Measurements from ENCODE around the gene UBE2G2.
"Not testable (repeated sequence)": the region's sequence is repeated elsewhere in the genome, so short reads cannot be mapped to it uniquely, and the experiment has no call there.

Gene UBE2G2

DNA sequence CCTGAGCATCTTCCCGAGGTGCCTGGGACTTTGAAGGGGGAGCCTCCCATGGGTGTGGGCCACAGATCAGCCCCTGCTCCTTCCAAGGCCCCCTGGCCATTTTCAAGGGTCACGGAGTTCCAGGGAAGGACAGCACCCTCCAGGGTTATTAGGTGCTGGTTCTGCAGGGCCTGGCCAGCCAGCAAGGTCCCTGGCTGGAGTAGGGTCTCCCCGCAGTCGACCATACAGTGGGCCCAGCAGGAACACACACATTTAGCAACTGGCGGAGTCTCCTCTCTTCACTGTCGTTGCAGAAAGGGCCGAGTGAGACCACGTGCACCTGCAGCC lies 34.0 kb upstream of the UBE2G2 start:
- DNase-seq: no peak

GRCh38 chr21:44834951-44835646 lies 33.5 kb upstream of the UBE2G2 start:
- no peak for DNase-seq

DNA sequence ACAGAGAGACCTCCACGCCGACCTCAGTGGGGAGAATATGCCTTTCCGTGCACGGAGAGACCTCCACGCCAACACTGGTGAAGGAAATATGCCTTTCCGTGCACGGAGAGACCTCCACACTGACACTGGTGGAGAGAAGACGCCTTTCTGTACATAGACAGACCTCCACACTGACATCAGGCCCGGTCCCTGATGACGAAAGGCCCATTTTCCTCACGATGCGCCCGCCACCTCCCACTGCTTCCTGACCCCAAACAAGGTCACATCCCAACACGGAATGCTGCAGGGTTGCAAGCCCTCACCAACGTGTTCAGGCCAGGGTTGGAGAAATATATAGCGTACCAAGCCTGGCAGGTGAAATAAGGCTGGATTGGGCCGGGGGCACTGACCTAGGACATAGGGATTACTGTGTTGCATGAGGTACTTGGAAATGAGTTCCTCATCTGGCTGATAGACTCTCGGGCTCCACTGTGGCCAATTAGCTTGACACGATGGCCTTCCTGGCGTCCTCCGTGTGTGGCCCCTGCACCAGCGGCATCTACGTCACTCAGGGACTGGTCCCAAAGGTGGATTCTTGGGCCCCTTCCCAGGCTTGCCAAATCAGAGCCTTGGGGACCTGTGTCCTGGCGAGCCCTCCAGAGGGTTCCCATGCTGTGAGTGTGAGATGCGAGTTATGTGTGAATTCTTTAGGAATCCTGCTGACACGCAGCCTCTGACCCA lies 32.8 kb upstream of the UBE2G2 start:
- no peak for DNase-seq

- no peak for DNase-seq
Observed at GRCh38 chr21:44833663-44834062, 32.0 kb upstream of the UBE2G2 start.

DNA sequence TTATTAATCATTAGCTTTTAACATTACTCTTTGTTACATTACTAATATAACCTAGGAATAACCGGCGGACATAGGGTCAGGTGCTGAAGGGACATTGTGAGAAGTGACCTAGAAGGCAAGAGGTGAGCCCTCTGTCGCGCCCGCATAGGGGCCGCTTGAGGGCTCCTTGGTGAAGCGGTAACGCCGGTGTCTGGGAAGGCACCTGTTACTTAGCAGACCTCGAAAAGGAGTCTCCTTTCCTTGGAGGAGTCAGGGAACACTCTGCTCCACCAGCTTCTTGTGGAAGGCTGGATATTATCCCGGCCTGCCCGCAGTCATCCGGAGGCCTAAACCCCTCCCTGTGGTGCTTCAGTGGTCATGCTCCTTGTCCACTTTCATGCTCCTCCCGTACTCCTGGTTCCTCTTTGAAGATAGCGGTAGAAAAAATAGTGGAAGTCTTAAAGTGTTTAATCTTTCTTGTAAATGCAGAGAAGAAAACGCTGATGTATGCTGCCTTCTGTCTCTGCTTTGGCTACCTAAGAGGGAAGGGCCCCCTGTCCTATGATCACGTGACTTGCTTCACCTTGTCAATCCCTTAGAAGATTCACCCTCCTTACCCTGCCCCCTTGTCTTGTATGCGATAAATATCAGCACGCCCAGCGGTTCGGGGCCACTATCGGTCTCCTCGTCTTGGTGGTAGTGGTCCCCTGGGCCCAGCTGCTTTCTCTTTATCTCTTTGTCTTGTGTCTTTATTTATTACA lies 31.1 kb upstream of the UBE2G2 start:
- DNase-seq: not testable (repeated sequence)

GRCh38 chr21:44831227-44831860 lies 29.7 kb upstream of the UBE2G2 start:
- no peak for DNase-seq

DNA sequence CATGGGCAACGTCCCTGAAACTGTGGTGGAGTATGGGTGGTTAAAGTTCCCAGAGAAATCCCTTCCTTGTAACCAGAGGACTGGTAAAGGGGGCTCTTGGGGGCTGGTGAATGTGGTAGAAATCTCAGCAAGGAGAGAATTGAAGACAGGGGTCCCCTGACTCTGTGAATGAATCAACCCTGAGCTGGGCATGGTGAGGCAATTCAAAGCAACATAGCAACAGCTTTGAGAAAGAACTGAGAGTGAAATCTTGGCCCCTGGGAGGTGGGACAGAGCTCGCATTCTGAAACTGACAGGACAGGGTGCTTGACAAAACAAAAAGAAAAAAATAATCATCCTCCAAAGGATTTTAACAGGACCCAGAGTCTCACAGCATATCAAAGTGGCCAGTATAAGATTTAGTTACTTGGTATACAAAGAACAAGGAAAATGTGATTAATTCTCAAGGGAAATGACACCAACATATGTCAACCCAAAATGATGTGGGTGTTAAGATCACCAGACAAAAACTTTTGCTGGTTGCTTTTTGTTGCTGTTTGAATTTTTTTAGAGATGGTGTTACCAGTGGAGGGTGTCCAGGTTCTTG lies 28.0 kb upstream of the UBE2G2 start:
- no peak for DNase-seq

DNA sequence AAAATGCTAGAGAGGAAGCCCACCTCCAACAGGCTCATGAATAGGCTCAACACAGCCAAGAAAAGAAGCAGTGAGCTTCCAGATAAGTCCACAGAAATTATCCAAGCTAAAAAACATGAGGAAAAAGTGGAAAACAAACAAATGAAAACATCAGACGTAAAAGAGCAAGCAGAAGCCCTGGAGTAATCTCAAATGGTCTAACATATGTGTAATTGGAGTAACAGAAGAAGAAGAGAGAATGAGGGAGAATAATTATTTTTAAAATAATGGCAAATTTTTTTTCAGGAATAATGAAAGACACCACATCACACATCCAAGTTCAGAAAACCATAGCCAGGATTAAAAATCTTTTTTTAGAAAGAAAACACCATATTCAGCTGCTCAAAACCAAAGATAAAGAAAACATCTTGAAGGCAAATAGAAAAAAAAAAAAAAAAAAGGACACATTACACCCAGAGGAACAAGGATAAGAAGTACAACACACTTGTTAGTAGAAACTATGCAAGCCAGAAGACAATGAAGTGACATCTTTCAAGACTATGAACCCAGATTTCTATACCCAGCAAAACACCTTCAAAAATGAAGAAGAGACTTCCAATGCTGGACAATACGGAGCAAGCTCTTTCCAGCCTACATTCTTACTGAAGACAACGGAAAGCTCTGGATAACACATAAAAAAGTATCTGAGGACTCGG lies 26.9 kb upstream of the UBE2G2 start:
- DNase-seq: no peak

GRCh38 chr21:44823179-44823660 lies 21.6 kb upstream of the UBE2G2 start:
- peak; percentile 73 for DNase-seq

DNA sequence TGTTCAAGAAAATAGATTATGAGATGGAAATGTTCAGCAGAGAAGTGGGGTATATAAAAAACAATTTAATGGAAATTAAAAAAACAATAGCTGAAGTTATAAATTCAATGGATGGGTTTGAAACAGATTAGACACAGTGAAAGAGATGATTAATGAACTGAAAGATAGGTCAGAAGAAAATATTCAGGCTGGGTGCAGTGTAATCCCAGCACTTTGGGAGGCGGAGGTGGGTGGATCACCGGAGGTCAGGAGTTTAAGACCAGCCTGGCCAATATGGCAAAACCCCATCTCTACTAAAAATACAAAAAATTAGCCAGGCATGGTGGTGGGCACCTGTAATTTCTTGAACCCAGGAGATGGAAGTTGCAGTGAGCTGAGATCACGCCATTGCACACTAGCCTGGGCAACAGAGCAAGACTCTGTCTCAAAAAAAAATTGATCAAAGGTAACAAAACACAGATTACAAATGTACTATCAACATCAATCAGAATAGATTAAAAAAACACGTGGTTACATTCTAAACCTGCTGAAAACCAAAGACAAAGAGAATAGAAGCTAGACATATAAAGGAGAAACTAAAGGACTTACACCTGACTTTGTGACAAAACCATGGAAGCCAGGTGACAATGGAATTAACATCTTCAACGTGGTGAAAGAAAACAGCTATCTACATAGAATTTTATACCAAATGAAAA lies 21.0 kb upstream of the UBE2G2 start:
- peak; percentile 41 for DNase-seq

DNA sequence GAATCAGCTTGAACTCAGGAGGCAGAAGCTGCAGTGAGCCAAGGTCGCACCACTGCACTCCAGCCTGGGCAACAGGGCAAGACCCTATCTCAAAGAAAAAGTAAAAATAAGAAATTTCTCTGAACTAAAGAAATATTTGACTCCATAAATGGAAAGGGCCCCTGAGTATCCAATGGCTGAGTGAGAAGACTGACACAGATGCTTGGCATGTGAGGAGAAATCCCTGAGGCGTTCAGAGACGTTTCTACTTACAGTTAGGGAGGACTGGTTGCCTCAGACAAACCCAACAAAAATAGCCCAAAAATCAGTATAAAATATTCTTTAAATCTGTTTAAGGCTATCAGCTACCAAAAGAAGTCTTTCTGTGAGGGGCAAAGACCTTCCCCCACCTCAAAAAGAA lies 19.2 kb upstream of the UBE2G2 start:
- DNase-seq: no peak

DNA sequence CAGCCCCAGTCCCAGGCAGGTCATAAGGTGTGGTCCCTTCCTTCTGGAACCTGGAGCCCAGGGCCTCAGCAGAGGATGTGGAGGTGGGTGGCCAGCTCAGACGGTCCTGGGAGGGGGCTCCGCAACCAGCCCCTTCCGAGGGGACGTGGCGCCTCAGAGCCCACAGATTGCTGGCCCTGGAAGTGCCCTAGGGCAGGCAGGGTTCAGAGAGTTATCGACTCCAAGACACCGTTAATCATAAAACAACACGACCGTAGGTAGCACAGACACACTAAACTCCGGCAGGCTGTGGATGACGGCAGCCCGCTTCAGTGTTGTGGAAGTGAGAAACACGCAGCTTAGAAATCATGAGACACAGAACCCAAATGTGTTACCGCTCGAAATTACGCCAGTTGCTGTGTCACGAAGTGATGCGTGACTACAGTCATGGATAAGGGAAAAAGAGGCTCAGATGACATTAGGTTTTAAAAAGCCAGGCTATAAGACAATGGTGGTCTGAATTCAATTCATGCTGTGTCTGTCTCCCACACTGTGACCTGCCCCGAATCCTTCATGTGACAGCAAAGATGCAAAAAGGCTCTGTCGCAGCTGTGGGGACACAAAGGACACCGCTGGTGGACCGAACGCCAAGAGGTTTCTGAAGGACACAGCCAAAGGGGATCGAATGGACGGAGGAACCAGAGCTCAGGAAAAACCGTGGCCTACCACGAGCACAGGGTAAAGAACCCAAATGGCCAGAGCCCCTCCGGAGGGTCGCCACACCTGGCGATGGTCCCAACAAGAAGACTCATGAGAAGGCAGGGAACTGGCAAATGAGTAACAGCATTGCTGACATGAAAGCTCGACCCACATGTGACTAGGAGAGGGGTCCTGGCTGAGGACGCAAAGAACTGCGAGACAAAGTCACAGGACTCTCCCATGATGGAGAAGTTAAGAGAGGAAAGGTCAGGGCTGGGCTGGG lies 17.9 kb upstream of the UBE2G2 start:
- no peak for DNase-seq

GRCh38 chr21:44818640-44819011 lies 17.0 kb upstream of the UBE2G2 start:
- no peak for DNase-seq

GRCh38 chr21:44817914-44818639 lies 16.5 kb upstream of the UBE2G2 start, which contains the start of gene SUMO3:
Gene SUMO3, minus strand, starts transcription at chr21:44818062. Its CDS starts 94 bp downstream, at chr21:44817968.
- DNase-seq: peak; percentile 85

- DNase-seq: peak; percentile 87
Observed at GRCh38 chr21:44817506-44817880, 15.9 kb upstream of the UBE2G2 start.

DNA sequence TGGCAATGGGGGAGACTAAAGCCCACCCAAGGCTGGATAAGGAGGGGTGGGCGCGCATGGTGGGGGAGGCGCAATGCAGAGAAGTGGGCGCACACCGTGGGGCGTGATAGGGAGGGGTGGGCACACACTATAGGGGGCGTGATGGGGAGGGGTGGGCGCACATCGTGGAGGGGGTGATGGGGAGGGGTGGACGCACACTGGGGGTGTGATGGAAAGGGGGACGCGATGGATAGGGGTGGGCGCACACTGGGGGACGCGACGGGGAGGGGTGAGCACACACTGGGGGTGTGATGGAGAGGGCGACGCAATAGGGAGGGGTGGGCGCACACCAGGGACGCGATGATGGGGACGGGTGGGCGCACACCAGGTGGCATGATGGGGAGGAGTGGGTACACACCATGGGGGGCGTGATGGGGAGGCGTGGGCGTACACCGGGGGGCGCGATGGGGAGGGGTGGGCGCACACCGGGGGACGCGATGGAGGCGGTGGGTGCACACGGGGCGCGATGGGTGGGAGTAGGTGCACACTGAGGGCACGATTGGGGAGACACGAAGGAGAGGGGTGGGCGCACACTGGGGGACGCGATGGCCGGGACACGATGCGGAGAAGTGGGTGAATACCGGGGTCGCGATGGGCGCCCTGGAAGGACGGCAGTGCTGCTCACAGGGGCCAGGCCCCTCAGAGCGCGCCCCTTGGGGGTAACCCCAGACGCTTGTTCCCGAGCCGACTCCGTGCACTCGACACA lies 15.3 kb upstream of the UBE2G2 start:
- DNase-seq: no peak

- no peak for DNase-seq
Observed at GRCh38 chr21:44815852-44816628, 14.4 kb upstream of the UBE2G2 start.

GRCh38 chr21:44815225-44815624 lies 13.6 kb upstream of the UBE2G2 start:
- DNase-seq: no peak

Measured in hematopoietic multipotent progenitor cell treated with erythropoietin and hydrocortisone succinate and interleukin-3 and kit ligand, for 8 days (in vitro differentiated cells).